HepG2 (cell line): ENCODE measurements around the gene NAALAD2. TPM values are rescaled to one million over a fixed set of nuclear protein-coding genes. Genes with fewer than 3 reads are reported as not detected.

Experiments
- KLF12 ChIP-seq: sonication (generic); formaldehyde crosslinking; IDR thresholded peaks from 2 replicates; pipeline ENCODE4 v1.4.0; 2020; ENCODE audit warnings: missing genetic modification reagents, borderline replicate concordance
- MAFG ChIP-seq: sonication (generic); formaldehyde crosslinking; IDR thresholded peaks from 2 replicates; pipeline ENCODE4 v1.5.1; 2020; ENCODE audit warnings: mild to moderate bottlenecking, missing genetic modification reagents
- MED13 ChIP-seq: sonication (generic); formaldehyde crosslinking; IDR thresholded peaks from 2 replicates; pipeline ENCODE4 v1.5.0; 2020; ENCODE audit warnings: missing genetic modification reagents
- MTF1 ChIP-seq: sonication (generic); formaldehyde crosslinking; IDR thresholded peaks from 2 replicates; pipeline ENCODE4 v1.5.0; 2020; ENCODE audit warnings: missing genetic modification reagents
- MYNN ChIP-seq: sonication (generic); formaldehyde crosslinking; IDR thresholded peaks from 2 replicates; pipeline ENCODE4 v1.4.0; 2020; ENCODE audit warnings: mild to moderate bottlenecking, low read depth, missing genetic modification reagents
- NFKBIZ ChIP-seq: IDR thresholded peaks from 2 replicates; pipeline ENCODE4 v1.6.1; 2018; ENCODE audit warnings: missing genetic modification reagents, missing compliant biosample characterization
- NR2F2 ChIP-seq: IDR thresholded peaks from 2 replicates; pipeline ENCODE4 v1.6.1; 2012; ENCODE audit warnings: low read depth, inconsistent platforms, borderline replicate concordance
- RAD21 ChIP-seq: fragments of 450-650 bp; formaldehyde crosslinking; IDR thresholded peaks from 2 replicates; pipeline ENCODE4 v1.5.0; 2020; ENCODE audit warnings: mild to moderate bottlenecking
- RFX3 ChIP-seq: IDR thresholded peaks from 2 replicates; pipeline ENCODE4 v1.6.1; 2016; ENCODE audit warnings: missing biosample characterization, missing genetic modification reagents
- SMYD3 ChIP-seq: sonication (generic); formaldehyde crosslinking; IDR thresholded peaks from 2 replicates; pipeline ENCODE4 v1.8.1; 2023; ENCODE audit warnings: mild to moderate bottlenecking, missing genetic modification reagents
- ZBTB20 ChIP-seq: sonication (generic); formaldehyde crosslinking; IDR thresholded peaks from 2 replicates; pipeline ENCODE4 v1.8.1; 2023; ENCODE audit warnings: missing genetic modification reagents, low read depth, mild to moderate bottlenecking, borderline replicate concordance
- ZKSCAN5 ChIP-seq: sonication (generic); formaldehyde crosslinking; IDR thresholded peaks from 2 replicates; pipeline ENCODE4 v1.5.1; 2020; ENCODE audit warnings: mild to moderate bottlenecking, missing genetic modification reagents
- ZNF180 ChIP-seq: sonication (generic); formaldehyde crosslinking; IDR thresholded peaks from 2 replicates; pipeline ENCODE4 v1.4.0; 2020; ENCODE audit warnings: low read depth, missing genetic modification reagents, borderline replicate concordance
- ZNF253 ChIP-seq: sonication (generic); formaldehyde crosslinking; IDR thresholded peaks from 2 replicates; pipeline ENCODE4 v1.8.0; 2022; ENCODE audit warnings: mild to moderate bottlenecking, missing genetic modification reagents, borderline replicate concordance
- ZNF333 ChIP-seq: sonication (generic); formaldehyde crosslinking; IDR thresholded peaks from 2 replicates; pipeline ENCODE4 v1.4.0; 2020; ENCODE audit warnings: mild to moderate bottlenecking, missing genetic modification reagents, borderline replicate concordance
- ZNF496 ChIP-seq: sonication (generic); formaldehyde crosslinking; IDR thresholded peaks from 2 replicates; pipeline ENCODE4 v1.8.1; 2023; ENCODE audit warnings: mild to moderate bottlenecking, moderate library complexity, missing genetic modification reagents; ENCODE audit not compliant: insufficient replicate concordance
- ZNF562 ChIP-seq: sonication (generic); formaldehyde crosslinking; IDR thresholded peaks from 2 replicates; pipeline ENCODE4 v1.8.0; 2022; ENCODE audit warnings: missing genetic modification reagents, borderline replicate concordance
- ZNF577 ChIP-seq: sonication (generic); formaldehyde crosslinking; IDR thresholded peaks from 2 replicates; pipeline ENCODE4 v1.4.0; 2020; ENCODE audit warnings: mild to moderate bottlenecking, low read depth, missing genetic modification reagents, borderline replicate concordance
- ZNF644 ChIP-seq: IDR thresholded peaks from 2 replicates; pipeline ENCODE4 v1.6.1; 2016; ENCODE audit warnings: low read depth
- ZNF75D ChIP-seq: sonication (generic); formaldehyde crosslinking; IDR thresholded peaks from 2 replicates; pipeline ENCODE4 v1.8.1; 2023; ENCODE audit warnings: missing genetic modification reagents, mild to moderate bottlenecking, borderline replicate concordance
- polyA plus RNA-seq, 8 experiments: library from polyadenylated mRNA; depleted of rRNA in 3 of 8; stranded (reverse) in 7 of 8; unstranded in 1 of 8; fragments of >200 nt; fragmentation: Illumina TruSeq in 4 of 8; extraction: Trizol in 4 of 8; gene quantifications; 2 replicates each; pipeline versions ENCODE4 v1.2.1 to v1.2.3, GENCODE V29; 2011 to 2016; ENCODE audit warnings: low read depth in 4 of 8, missing spikeins in 1 of 8, mixed read lengths in 1 of 8; ENCODE audit not compliant: insufficient read depth in 1 of 8
- total RNA-seq, 5 experiments: library from RNA; depleted of rRNA; stranded (reverse); fragments of >200 nt; fragmentation: Illumina TruSeq; extraction: Trizol; gene quantifications; 2 replicates each; pipeline ENCODE4 v1.2.3, GENCODE V29; 2016; ENCODE audit warnings: low read depth in 1 of 5
- TF ChIP-seq, protein P1 (sequence below): sonication (generic); formaldehyde crosslinking; IDR thresholded peaks from 2 replicates; pipeline ENCODE4 v1.8.0; 2022; ENCODE audit warnings: low read depth, missing genetic modification reagents
- TF ChIP-seq, protein P2 (sequence below): sonication (generic); formaldehyde crosslinking; IDR thresholded peaks from 2 replicates; pipeline ENCODE4 v1.4.0; 2020; ENCODE audit warnings: missing genetic modification reagents
- TF ChIP-seq, protein P3 (sequence below): sonication (generic); formaldehyde crosslinking; IDR thresholded peaks from 2 replicates; pipeline ENCODE4 v1.4.0; 2020; ENCODE audit warnings: missing genetic modification reagents

NAALAD2 gene
- total and polyA plus RNA-seq, 2 of the 13 experiments (the other 11 are each of a cell fraction or from before 2014, with no cell fraction given) = 8.0 to 8.9 TPM

DNA sequence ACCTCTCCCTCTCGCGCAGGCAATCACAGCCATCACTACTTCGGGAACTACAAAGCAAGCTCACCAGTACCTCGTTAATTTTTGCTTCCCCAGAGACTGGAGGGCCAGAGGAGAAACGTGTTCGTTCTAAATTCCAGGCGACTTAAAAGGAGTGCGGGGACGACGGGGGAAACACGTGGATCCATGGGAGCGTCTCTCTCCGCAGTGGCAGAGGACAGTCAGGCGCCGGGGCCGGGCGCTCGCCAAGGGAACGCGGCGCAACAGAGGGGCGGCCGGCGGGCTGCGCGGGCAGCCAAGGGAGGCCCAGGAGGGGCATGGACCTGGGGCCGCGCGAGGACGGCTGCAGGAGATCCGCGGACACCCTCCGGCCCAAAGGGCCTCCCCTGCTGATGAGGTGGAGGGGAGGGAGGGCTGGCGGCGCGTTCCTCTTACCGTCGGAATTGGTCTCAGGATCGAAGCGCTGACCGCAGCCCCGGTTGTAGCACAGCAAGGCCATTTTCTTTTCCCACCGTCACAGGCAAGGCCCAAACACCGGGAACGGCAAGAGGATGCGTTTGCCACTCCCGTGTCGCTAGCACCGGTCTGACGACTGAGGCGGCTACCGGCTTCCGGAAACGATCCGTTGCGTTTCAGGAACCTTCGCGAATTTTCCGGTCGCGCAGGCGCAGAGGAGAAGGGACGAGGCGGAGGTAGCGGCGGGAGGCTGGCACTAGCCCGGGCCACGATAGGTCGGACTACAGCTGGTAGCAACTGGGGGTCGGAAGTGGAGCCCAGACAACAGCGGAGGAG, 88.2 kb downstream of the NAALAD2 start, which contains the start of gene CHORDC1 (continued):
- TF ChIP-seq, protein P1, sequence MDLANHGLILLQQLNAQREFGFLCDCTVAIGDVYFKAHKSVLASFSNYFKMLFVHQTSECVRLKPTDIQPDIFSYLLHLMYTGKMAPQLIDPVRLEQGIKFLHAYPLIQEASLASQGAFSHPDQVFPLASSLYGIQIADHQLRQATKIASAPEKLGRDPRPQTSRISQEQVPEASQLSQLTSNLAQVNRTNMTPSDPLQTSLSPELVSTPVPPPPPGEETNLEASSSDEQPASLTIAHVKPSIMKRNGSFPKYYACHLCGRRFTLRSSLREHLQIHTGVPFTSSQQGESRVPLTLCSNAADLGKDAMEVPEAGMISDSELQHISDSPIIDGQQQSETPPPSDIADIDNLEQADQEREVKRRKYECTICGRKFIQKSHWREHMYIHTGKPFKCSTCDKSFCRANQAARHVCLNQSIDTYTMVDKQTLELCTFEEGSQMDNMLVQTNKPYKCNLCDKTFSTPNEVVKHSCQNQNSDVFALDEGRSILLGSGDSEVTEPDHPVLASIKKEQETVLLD (CRISPR knock-in tag) = peak; percentile 70; the same call in 1 of the 2 replicates
- TF ChIP-seq MTF1 (CRISPR knock-in tag) (no peak), ZBTB20 (CRISPR knock-in tag) (peak; percentile 83; the same call in 1 of the 2 replicates), NR2F2 (peak; percentile 30; the same call in 1 of the 2 replicates), SMYD3 (CRISPR knock-in tag) (peak; percentile 80; the same call in 1 of the 2 replicates), ZNF577 (CRISPR knock-in tag) (no peak), NFKBIZ (CRISPR knock-in tag) (no peak), MYNN (CRISPR knock-in tag) (no peak), ZNF333 (CRISPR knock-in tag) (no peak), MED13 (CRISPR knock-in tag) (no peak), ZNF180 (CRISPR knock-in tag) (no peak), ZNF75D (CRISPR knock-in tag) (no peak), ZNF562 (no peak), RFX3 (CRISPR knock-in tag) (no peak), ZNF496 (CRISPR knock-in tag) (no peak), ZNF644 (no peak), KLF12 (CRISPR knock-in tag) (no peak), ZKSCAN5 (CRISPR knock-in tag) (no peak), MAFG (CRISPR knock-in tag) (no peak), ZNF253 (no peak), RAD21 (no peak)
- TF ChIP-seq, protein P2, sequence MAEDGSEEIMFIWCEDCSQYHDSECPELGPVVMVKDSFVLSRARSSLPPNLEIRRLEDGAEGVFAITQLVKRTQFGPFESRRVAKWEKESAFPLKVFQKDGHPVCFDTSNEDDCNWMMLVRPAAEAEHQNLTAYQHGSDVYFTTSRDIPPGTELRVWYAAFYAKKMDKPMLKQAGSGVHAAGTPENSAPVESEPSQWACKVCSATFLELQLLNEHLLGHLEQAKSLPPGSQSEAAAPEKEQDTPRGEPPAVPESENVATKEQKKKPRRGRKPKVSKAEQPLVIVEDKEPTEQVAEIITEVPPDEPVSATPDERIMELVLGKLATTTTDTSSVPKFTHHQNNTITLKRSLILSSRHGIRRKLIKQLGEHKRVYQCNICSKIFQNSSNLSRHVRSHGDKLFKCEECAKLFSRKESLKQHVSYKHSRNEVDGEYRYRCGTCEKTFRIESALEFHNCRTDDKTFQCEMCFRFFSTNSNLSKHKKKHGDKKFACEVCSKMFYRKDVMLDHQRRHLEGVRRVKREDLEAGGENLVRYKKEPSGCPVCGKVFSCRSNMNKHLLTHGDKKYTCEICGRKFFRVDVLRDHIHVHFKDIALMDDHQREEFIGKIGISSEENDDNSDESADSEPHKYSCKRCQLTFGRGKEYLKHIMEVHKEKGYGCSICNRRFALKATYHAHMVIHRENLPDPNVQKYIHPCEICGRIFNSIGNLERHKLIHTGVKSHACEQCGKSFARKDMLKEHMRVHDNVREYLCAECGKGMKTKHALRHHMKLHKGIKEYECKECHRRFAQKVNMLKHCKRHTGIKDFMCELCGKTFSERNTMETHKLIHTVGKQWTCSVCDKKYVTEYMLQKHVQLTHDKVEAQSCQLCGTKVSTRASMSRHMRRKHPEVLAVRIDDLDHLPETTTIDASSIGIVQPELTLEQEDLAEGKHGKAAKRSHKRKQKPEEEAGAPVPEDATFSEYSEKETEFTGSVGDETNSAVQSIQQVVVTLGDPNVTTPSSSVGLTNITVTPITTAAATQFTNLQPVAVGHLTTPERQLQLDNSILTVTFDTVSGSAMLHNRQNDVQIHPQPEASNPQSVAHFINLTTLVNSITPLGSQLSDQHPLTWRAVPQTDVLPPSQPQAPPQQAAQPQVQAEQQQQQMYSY (CRISPR knock-in tag) = no peak
- TF ChIP-seq, protein P3, sequence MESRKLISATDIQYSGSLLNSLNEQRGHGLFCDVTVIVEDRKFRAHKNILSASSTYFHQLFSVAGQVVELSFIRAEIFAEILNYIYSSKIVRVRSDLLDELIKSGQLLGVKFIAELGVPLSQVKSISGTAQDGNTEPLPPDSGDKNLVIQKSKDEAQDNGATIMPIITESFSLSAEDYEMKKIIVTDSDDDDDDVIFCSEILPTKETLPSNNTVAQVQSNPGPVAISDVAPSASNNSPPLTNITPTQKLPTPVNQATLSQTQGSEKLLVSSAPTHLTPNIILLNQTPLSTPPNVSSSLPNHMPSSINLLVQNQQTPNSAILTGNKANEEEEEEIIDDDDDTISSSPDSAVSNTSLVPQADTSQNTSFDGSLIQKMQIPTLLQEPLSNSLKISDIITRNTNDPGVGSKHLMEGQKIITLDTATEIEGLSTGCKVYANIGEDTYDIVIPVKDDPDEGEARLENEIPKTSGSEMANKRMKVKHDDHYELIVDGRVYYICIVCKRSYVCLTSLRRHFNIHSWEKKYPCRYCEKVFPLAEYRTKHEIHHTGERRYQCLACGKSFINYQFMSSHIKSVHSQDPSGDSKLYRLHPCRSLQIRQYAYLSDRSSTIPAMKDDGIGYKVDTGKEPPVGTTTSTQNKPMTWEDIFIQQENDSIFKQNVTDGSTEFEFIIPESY = no peak
